Measurements from ENCODE around the gene DLGAP1. TPM values are rescaled to one million over a fixed set of nuclear protein-coding genes. Genes with fewer than 3 reads are reported as not detected.

The DLGAP1 gene
- total RNA-seq, 1 experiment from 2014 or later = 23.2 TPM

DNA sequence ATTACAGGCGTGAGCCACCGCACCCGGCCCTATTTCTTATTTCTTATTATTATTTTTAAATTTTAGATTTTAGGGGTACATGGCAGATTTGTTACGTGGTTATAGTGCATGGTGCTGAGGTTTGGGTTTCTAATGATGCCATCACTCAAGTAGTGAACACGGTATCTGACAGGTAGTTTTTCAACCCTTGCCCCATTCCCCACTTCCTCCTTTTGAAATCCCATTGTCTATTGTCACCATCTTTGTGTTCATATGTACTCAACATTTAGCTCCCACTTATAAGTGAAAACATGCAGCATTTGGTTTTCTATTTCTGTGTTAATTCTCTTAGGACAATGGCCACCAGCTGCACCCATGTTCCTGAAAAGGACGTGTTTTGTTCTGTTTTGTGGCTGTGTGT lies 965.6 kb downstream of the DLGAP1 start:
- Histone ChIP-seq H3K4me2 (ENCODE audit: insufficient read depth, insufficient read length, low read length) (no peak overlapping the region), H3K79me2 (ENCODE audit: insufficient read depth, low read length) (no peaks in the 10 kb centered on the region), H2BK5ac (ENCODE audit: insufficient read length, low read length) (no peak overlapping the region), H3K56ac (ENCODE audit: insufficient read length, low read depth, low read length) (no peak overlapping the region), H2AFZ (ENCODE audit: low read length) (no peak overlapping the region), H2AK5ac (ENCODE audit: insufficient read length, low read length) (no peak overlapping the region), H3K4ac (ENCODE audit: low read depth, low read length) (no peak overlapping the region), H4K91ac (ENCODE audit: insufficient read length, low read depth, low read length) (no peak overlapping the region), H3K79me1 (ENCODE audit: insufficient read depth, low read depth, low read length, poor library complexity, severe bottlenecking) (no peaks in the 10 kb centered on the region), H3K23me2 (ENCODE audit: insufficient read length, low read depth, low read length, poor library complexity, severe bottlenecking) (no peaks in the 10 kb centered on the region), H4K5ac (ENCODE audit: insufficient read length, low read depth, low read length) (no peak overlapping the region), H3K27ac (ENCODE audit: insufficient read length, low read depth, low read length) (no peak overlapping the region), H3T11ph (ENCODE audit: low read length) (no peak overlapping the region), H2BK20ac (ENCODE audit: low read depth, low read length, poor library complexity, severe bottlenecking) (no peak overlapping the region), H3K9me3 (ENCODE audit: control insufficient read depth, low read depth, low read length) (no peaks in the 10 kb centered on the region), H3K23ac (ENCODE audit: insufficient read length, low read depth, low read length) (no peak overlapping the region), H3K18ac (ENCODE audit: insufficient read length, low read depth, low read length) (no peak overlapping the region), H4K20me1 (ENCODE audit: control insufficient read depth, insufficient read depth, insufficient read length) (no peaks in the 10 kb centered on the region), H3K9ac (ENCODE audit: extremely low read depth, insufficient read length, low read length) (no peak overlapping the region), H3K27me3 (ENCODE audit: insufficient read depth, low read length) (no peaks in the 10 kb centered on the region), H2BK12ac (ENCODE audit: insufficient read length, low read depth, low read length) (no peak overlapping the region), H3K14ac (ENCODE audit: insufficient read depth, low read length) (no peak overlapping the region), H4K8ac (replicated peaks; ENCODE audit: insufficient read length, low read depth, low read length) (no peak overlapping the region), H2BK15ac (ENCODE audit: low read depth, low read length) (no peak overlapping the region), H2BK120ac (ENCODE audit: low read depth, low read length, poor library complexity, severe bottlenecking) (no peak overlapping the region), H3K4me1 (ENCODE audit: insufficient read depth, low read length) (peaks cover 6% of the 10 kb centered on the region; the same call in 1 of the 2 replicates)
- H3K36me3 Mint-ChIP-seq (ENCODE audit: insufficient read depth in 1 of 3, low read depth in 3 of 3) = no peaks in the 10 kb centered on the region
- H3K27ac Mint-ChIP-seq = no peak overlapping the region
- no peak for DNase-seq
- TF ChIP-seq, protein P1, sequence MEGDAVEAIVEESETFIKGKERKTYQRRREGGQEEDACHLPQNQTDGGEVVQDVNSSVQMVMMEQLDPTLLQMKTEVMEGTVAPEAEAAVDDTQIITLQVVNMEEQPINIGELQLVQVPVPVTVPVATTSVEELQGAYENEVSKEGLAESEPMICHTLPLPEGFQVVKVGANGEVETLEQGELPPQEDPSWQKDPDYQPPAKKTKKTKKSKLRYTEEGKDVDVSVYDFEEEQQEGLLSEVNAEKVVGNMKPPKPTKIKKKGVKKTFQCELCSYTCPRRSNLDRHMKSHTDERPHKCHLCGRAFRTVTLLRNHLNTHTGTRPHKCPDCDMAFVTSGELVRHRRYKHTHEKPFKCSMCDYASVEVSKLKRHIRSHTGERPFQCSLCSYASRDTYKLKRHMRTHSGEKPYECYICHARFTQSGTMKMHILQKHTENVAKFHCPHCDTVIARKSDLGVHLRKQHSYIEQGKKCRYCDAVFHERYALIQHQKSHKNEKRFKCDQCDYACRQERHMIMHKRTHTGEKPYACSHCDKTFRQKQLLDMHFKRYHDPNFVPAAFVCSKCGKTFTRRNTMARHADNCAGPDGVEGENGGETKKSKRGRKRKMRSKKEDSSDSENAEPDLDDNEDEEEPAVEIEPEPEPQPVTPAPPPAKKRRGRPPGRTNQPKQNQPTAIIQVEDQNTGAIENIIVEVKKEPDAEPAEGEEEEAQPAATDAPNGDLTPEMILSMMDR (conservative IDR thresholded peaks at IDR 0.05) = no peak
- no peaks in the 10 kb centered on the region for H3K9me3 Mint-ChIP-seq
- no CpG with 5 or more reads among the region's 6 CpGs for WGBS (ENCODE audit: extremely low coverage, insufficient read length, low lambda C conversion rate)
- no peak overlapping the region for H3K4me3 Mint-ChIP-seq
- peaks cover 18 to 28% of the 10 kb centered on the region in 2 experiments for H3K4me1 Mint-ChIP-seq
- no peaks in the 10 kb centered on the region for H3K27me3 Mint-ChIP-seq (ENCODE audit: low read depth)
